ENCODE results near the gene ZNF155. TPM values are rescaled to one million over a fixed set of nuclear protein-coding genes. Genes with fewer than 3 reads are reported as not detected.

Gene ZNF155
- total RNA-seq, 1 donor from 2014 or later = 8.1 TPM

- H3K36me3 Mint-ChIP-seq (ENCODE audit: unreplicated experiment) = no peaks in the 10 kb centered on the region
- H3K27me3 Mint-ChIP-seq (ENCODE audit: unreplicated experiment) = peaks cover 27% of the 10 kb centered on the region
- H3K9me3 Mint-ChIP-seq (ENCODE audit: unreplicated experiment) = peaks cover 37% of the 10 kb centered on the region
- no peak overlapping the region for H3K27ac Mint-ChIP-seq (ENCODE audit: unreplicated experiment)
- no peak for TF ChIP-seq CTCF (IDR thresholded peaks at IDR 0.05)
- H3K4me3 Mint-ChIP-seq (ENCODE audit: unreplicated experiment) = no peak overlapping the region
- H3K4me1 Mint-ChIP-seq (ENCODE audit: unreplicated experiment) = no peaks in the 10 kb centered on the region
- no peak for DNase-seq (ENCODE audit: extremely low spot score, unreplicated experiment)
These were observed 58.2 kb downstream of the ZNF155 start for GRCh38 chr19:44042147-44042546.

Other genes with a start within 250 kb of the ZNF155 start
- gene SMG9, start 229.2 kb upstream of the ZNF155 start, total RNA-seq = 64.9 and 71.0 TPM in 2 replicates
- 0.64 and 1.5 TPM in 2 replicates for gene KCNN4, start 203.2 kb upstream of the ZNF155 start, total RNA-seq
- not detected in 2 replicates for gene LYPD5, start 181.7 kb upstream of the ZNF155 start, total RNA-seq
- gene ZNF283, start 156.9 kb upstream of the ZNF155 start, total RNA-seq = 9.8 and 11.5 TPM in 2 replicates
- 6.5 and 6.6 TPM in 2 replicates for gene ZNF404, start 100.2 kb upstream of the ZNF155 start, total RNA-seq
- gene ZNF45, start 48.9 kb upstream of the ZNF155 start, total RNA-seq = 19.9 and 20.6 TPM in 2 replicates
- gene ZNF221, start 33.0 kb upstream of the ZNF155 start, total RNA-seq = 9.2 and 11.4 TPM in 2 replicates
- gene ZNF230, start 18.8 kb downstream of the ZNF155 start, total RNA-seq = 4.1 and 5.3 TPM in 2 replicates
- gene ZNF222, start 41.2 kb downstream of the ZNF155 start, total RNA-seq = 6.1 and 6.5 TPM in 2 replicates
- 5.3 and 8.5 TPM in 2 replicates for gene ZNF223, start 67.8 kb downstream of the ZNF155 start, total RNA-seq
- gene ZNF284, start 88.0 kb downstream of the ZNF155 start, total RNA-seq = 3.8 and 4.9 TPM in 2 replicates
- gene ZNF224, start 110.2 kb downstream of the ZNF155 start, total RNA-seq = 29.6 and 30.2 TPM in 2 replicates
- 6.1 and 7.9 TPM in 2 replicates for gene ZNF225, start 129.2 kb downstream of the ZNF155 start, total RNA-seq
- 17.4 and 19.3 TPM in 2 replicates for gene ZNF234, start 157.4 kb downstream of the ZNF155 start, total RNA-seq
- 28.8 TPM in 2 replicates for gene ZNF226, start 180.9 kb downstream of the ZNF155 start, total RNA-seq
- 22.6 and 30.7 TPM in 2 replicates for gene ZNF227, start 228.3 kb downstream of the ZNF155 start, total RNA-seq

All from osteocyte (in vitro differentiated cells).